RWPE2 (cell line): Measurements from ENCODE around the gene RAP1GAP2.
A peak's percentile ranks its signal among the peaks of the same experiment; 100 is the strongest.

Experiments
- ATAC-seq: fragments of 200-7000 bp; cut with Tn5 transposase; 3 replicates; pipeline ENCODE4 v1.9.1; 2021; ENCODE audit warnings: low read depth
- DNase-seq: peaks from one replicate; pipeline ENCODE4 v3.0.0-alpha.2; 2020; ENCODE audit warnings: low spot score
- H3K27ac ChIP-seq: fragments of 450-650 bp; 2 replicates; pipeline ENCODE4 v1.5.1; 2017; ENCODE audit warnings: mild to moderate bottlenecking; ENCODE audit not compliant: poor library complexity, severe bottlenecking
- H3K27me3 ChIP-seq: fragments of 250-450 bp; sonication (Bioruptor Pico); 2 replicates; pipeline ENCODE4 v1.5.1; 2021; ENCODE audit warnings: mild to moderate bottlenecking, moderate library complexity; ENCODE audit not compliant: insufficient read depth, poor library complexity, severe bottlenecking
- H3K36me3 ChIP-seq: fragments of 250-450 bp; sonication (Bioruptor Pico); 2 replicates; pipeline ENCODE4 v1.5.1; 2020; ENCODE audit warnings: low read depth, mild to moderate bottlenecking, moderate library complexity
- H3K4me1 ChIP-seq: fragments of 250-450 bp; sonication (Bioruptor Pico); 2 replicates; pipeline ENCODE4 v1.5.1; 2021; ENCODE audit warnings: mild to moderate bottlenecking, moderate library complexity; ENCODE audit not compliant: insufficient read depth, poor library complexity, severe bottlenecking
- H3K4me3 ChIP-seq: fragments of 250-450 bp; sonication (Bioruptor Pico); 2 replicates; pipeline ENCODE4 v1.5.1; 2021; ENCODE audit warnings: mild to moderate bottlenecking, moderate library complexity; ENCODE audit not compliant: severe bottlenecking
- H3K9me3 ChIP-seq: fragments of 250-450 bp; sonication (Bioruptor Pico); 2 replicates; pipeline ENCODE4 v1.5.1; 2021; ENCODE audit warnings: mild to moderate bottlenecking, moderate library complexity; ENCODE audit not compliant: severe bottlenecking
- CTCF ChIP-seq: fragments of 450-650 bp; IDR thresholded peaks from one replicate; pipeline ENCODE4 v1.5.1; 2017; ENCODE audit warnings: mild to moderate bottlenecking, moderate library complexity; ENCODE audit not compliant: poor library complexity, severe bottlenecking

RAP1GAP2 gene

GRCh38 chr17:2948721-2949468, 152.7 kb downstream of the RAP1GAP2 start:
- no peak for DNase-seq
- no peaks in the 10 kb centered on the region for H3K27me3 ChIP-seq
- no peak overlapping the region for H3K4me3 ChIP-seq
- no peak for ATAC-seq
- no peaks in the 10 kb centered on the region for H3K9me3 ChIP-seq
- no peak for TF ChIP-seq CTCF
- H3K36me3 ChIP-seq: no peaks in the 10 kb centered on the region
- H3K4me1 ChIP-seq: peaks cover 6% of the 10 kb centered on the region
- H3K27ac ChIP-seq: peak overlapping the region; percentile 93

DNA sequence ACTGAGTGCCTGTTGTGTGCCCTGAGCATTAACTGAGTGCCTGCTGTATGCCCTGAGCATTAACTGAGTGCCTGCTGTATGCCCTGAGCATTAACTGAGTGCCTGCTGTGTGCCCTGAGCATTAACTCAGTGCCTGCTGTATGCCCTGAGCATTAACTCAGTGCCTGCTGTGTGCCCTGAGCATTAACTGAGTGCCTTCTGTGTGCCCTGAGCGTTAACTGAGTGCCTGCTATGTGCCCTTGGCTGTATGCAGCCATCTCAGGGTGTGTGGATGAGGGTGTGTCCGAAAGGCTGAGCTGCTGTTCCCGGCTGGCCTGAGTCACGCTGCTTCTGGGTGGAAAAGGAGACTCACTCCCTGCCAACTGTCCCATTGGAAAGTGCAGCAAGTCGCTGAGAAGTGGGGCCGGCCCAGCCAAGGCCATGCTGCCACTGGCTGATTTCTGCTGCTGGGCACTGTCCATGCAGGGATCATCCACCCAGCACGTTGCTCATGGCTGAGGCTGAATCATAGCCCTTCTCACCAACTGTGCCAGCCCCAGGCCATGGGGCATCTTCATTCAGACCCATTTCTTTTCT, 153.3 kb downstream of the RAP1GAP2 start:
- Histone ChIP-seq H3K36me3 (no peaks in the 10 kb centered on the region), H3K27me3 (no peaks in the 10 kb centered on the region), H3K9me3 (no peaks in the 10 kb centered on the region), H3K4me1 (peaks cover 11% of the 10 kb centered on the region), H3K4me3 (no peak overlapping the region), H3K27ac (peak overlapping the region; percentile 93)
- ATAC-seq: peak; percentile 97
- DNase-seq: peak; percentile 88
- TF ChIP-seq CTCF: no peak

DNA sequence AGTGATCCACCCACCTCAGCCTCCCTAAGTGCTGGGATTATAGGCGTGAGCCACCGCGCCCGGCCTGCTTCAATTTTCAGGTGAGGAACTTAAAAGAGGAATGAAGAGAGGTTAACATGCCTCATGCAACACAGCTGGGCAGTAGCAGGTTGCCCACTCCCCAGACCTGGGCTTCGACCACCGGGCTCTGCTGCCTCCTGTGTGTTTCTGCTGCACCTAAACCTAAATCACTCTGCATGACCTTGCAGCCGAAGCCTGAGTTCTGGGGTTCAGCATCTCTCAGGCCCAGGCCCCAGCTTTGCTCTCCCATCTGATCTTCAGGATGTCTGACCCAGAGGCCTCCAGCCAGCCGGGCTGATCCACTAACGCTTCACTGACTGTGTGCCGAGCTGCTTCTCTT, 154.6 kb downstream of the RAP1GAP2 start:
- no peak for ATAC-seq
- H3K9me3 ChIP-seq: no peaks in the 10 kb centered on the region
- no peak for DNase-seq
- H3K27me3 ChIP-seq: no peaks in the 10 kb centered on the region
- no peaks in the 10 kb centered on the region for H3K36me3 ChIP-seq
- TF ChIP-seq CTCF: no peak
- H3K4me3 ChIP-seq: no peak overlapping the region
- peak overlapping the region; percentile 93 for H3K27ac ChIP-seq
- peaks cover 20% of the 10 kb centered on the region for H3K4me1 ChIP-seq

- H3K27me3 ChIP-seq: no peaks in the 10 kb centered on the region
- TF ChIP-seq CTCF: no peak
- H3K27ac ChIP-seq: peak overlapping the region; percentile 93
- H3K4me1 ChIP-seq: peaks cover 29% of the 10 kb centered on the region
- no peaks in the 10 kb centered on the region for H3K9me3 ChIP-seq
- ATAC-seq: no peak
- no peaks in the 10 kb centered on the region for H3K36me3 ChIP-seq
- no peak for DNase-seq
- H3K4me3 ChIP-seq: no peak overlapping the region
These were observed 156.1 kb downstream of the RAP1GAP2 start for GRCh38 chr17:2952174-2952845.
